SU-DHL-6 (cell line): ENCODE measurements around the gene RAB9A.
A peak's percentile ranks its signal among the peaks of the same experiment; 100 is the strongest.

Experiments used
- CTCF ChIP-seq: fragments of 200-600 bp; sonication (generic); IDR thresholded peaks from one replicate; pipeline ENCODE4 v1.5.1; 2017; ENCODE audit warnings: antibody characterized with exemption, mild to moderate bottlenecking, low read length, moderate library complexity; ENCODE audit not compliant: insufficient read depth, poor library complexity, severe bottlenecking
- EZH2phosphoT487 ChIP-seq: fragments of 200-600 bp; sonication (generic), shearing (Covaris generic); conservative IDR thresholded peaks from 2 replicates; pipeline ENCODE4 v1.6.1; 2018; ENCODE audit warnings: mild to moderate bottlenecking, antibody characterized with exemption, low read length, moderate library complexity, mixed read lengths

- TF ChIP-seq CTCF (peak; percentile 27), EZH2phosphoT487 (no peak)
These were observed 42.8 kb upstream of the RAB9A start for GRCh38 chrX:13646154-13646549.
